HG03469 (cell line): ENCODE results near the gene KRTAP10-2.
"Not testable (repeated sequence)": the region's sequence is repeated elsewhere in the genome, so short reads cannot be mapped to it uniquely, and the experiment has no call there.

Experiments
- ATAC-seq: cut with Tn5 transposase; IDR thresholded peaks from one replicate; pipeline ENCODE4 v1.9.1; 2021; ENCODE audit warnings: mild to moderate bottlenecking, moderate library complexity, moderate number of reproducible peaks; ENCODE audit not compliant: unreplicated experiment

KRTAP10-2 gene

GRCh38 chr21:44551340-44551961 is at the start of gene KRTAP10-2:
Gene KRTAP10-2 (minus strand): TSS chr21:44551505. CDS start chr21:44551458, 47 bp downstream.
- no peak for ATAC-seq

- not testable (repeated sequence) for ATAC-seq
Measured at GRCh38 chr21:44601091-44601490, 49.8 kb upstream of the KRTAP10-2 start.

- not testable (repeated sequence) for ATAC-seq
Measured at GRCh38 chr21:44600118-44600978, 49.0 kb upstream of the KRTAP10-2 start, which contains the start of gene KRTAP10-7. Gene KRTAP10-7 (plus strand): TSS chr21:44600597. CDS start chr21:44600622, 25 bp downstream.

GRCh38 chr21:44599264-44600029 is 48.1 kb upstream of the KRTAP10-2 start:
- ATAC-seq: no peak

- ATAC-seq: no peak
Measured at GRCh38 chr21:44598061-44598460, 46.8 kb upstream of the KRTAP10-2 start.

GRCh38 chr21:44596068-44596725 is 44.9 kb upstream of the KRTAP10-2 start:
- no peak for ATAC-seq

GRCh38 chr21:44595524-44595923 is 44.2 kb upstream of the KRTAP10-2 start:
- ATAC-seq: no peak

GRCh38 chr21:44594406-44594916 is 43.2 kb upstream of the KRTAP10-2 start:
- ATAC-seq: no peak

GRCh38 chr21:44593598-44594405 is 42.5 kb upstream of the KRTAP10-2 start:
- no peak for ATAC-seq

- ATAC-seq: no peak
Measured at GRCh38 chr21:44592446-44593311, 41.4 kb upstream of the KRTAP10-2 start, which contains the start of gene KRTAP10-6. Gene KRTAP10-6 (minus strand): TSS chr21:44592505. CDS start chr21:44592484, 21 bp downstream.

GRCh38 chr21:44591801-44592130 is 40.5 kb upstream of the KRTAP10-2 start:
- not testable (repeated sequence) for ATAC-seq

- ATAC-seq: not testable (repeated sequence)
Measured at GRCh38 chr21:44590897-44591800, 39.8 kb upstream of the KRTAP10-2 start.

- no peak for ATAC-seq
Measured at GRCh38 chr21:44590311-44590721, 39.0 kb upstream of the KRTAP10-2 start.

- no peak for ATAC-seq
Measured at GRCh38 chr21:44589586-44590305, 38.4 kb upstream of the KRTAP10-2 start.

GRCh38 chr21:44589094-44589493 is 37.8 kb upstream of the KRTAP10-2 start:
- ATAC-seq: no peak

- ATAC-seq: no peak
Measured at GRCh38 chr21:44585892-44586291, 34.6 kb upstream of the KRTAP10-2 start.

- ATAC-seq: no peak
Measured at GRCh38 chr21:44583800-44584147, 32.5 kb upstream of the KRTAP10-2 start.
